Fibroblast of skin of abdomen (primary cell): Measurements from ENCODE around the gene AKAP8.
A peak's percentile ranks its signal among the peaks of the same experiment; 100 is the strongest.

ENCODE experiments used
- DNase-seq: peaks from one replicate; pipeline ENCODE4 v3.0.0-alpha.2; 2013

AKAP8 gene

DNA sequence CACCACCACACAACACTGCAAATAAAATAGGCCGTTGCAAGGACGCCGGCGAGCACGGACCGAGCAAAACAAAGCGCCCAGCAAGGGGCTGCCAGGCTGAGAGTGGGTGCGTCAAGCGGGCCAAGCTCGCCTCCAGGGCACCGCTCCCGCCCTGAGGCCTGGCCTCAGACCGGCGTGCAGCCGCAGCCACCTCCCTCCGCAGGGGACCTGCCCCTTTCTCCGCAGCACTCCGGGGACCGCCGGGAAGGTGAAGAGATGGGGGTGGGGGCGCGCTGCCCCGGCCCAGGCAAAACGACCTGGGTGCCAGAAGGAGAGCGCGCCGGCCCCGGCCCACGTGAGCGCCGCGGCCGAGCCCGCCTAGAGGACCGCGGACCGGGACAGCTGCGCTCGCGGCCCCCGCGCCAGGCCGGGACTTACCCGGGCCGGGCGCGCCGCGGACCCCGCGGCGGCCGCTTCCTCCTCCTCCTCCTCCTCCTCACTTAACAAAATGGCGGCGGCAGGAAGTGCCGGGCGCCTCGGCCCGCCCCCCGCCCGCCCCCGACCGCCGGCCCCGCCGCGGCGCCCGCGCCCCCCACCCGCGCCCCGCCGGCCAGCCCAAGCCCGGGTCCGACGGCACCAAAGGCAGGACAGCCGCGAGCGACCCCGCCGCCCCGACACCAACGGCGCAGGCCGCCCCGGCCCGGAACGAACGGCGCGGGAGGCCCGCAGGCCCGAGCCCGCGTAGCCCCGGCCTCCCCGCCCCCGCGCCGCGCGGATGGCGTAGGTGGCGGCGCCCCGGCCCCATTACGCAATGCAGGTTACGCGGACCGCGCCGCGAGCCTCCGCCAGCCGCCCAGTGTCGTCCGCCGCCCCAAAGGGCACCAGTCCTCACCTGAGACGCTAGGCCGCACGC, 47.9 kb downstream of the AKAP8 start:
- peak; percentile 49 for DNase-seq

DNA sequence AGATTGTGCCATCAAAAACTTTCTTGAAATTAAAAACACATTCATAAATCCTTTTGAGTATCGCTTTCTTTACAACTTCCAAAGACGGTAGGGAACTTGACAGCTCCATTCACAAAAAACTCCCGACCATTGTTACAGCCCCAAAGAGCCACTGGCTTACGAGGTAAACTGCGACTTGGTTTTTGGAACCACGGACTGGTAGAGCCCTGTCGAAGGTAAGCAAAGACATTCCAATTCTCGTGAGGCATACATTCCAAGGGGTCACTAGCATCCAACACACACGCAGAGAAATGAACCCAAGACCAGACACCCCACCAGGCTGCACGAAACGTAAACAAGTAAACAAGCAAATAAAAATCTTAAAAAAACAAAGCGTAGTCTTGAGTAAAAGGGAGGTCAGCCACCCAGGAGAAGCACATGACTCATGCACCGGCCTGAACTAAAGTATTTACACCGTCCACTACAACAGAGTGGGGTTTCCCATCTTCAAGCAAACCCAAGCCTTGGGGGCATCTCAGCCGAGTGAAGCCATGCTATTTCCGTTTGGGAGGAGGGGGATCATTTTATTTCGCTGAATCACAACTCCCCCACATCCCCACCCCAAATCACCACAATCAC, 48.7 kb downstream of the AKAP8 start:
- DNase-seq = peak; percentile 72

DNA sequence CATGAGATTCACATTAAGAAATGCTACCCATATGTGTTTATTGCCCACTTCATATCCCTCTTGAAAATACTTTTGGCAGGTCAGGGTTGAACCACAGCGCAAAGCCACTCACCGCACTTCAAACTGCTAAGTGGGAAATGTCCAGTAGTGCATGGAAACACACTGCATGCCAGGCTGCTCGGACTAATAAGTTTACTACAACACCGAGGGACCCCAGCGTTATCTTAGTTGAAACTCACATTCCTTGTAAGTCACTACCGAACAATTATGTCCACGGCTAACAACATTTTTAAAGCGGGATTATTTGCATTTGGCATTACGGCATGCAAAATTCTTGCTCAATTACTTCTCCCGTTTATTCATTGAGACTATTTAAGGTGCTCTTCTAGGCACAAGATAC, 51.3 kb downstream of the AKAP8 start:
- DNase-seq = no peak

DNA sequence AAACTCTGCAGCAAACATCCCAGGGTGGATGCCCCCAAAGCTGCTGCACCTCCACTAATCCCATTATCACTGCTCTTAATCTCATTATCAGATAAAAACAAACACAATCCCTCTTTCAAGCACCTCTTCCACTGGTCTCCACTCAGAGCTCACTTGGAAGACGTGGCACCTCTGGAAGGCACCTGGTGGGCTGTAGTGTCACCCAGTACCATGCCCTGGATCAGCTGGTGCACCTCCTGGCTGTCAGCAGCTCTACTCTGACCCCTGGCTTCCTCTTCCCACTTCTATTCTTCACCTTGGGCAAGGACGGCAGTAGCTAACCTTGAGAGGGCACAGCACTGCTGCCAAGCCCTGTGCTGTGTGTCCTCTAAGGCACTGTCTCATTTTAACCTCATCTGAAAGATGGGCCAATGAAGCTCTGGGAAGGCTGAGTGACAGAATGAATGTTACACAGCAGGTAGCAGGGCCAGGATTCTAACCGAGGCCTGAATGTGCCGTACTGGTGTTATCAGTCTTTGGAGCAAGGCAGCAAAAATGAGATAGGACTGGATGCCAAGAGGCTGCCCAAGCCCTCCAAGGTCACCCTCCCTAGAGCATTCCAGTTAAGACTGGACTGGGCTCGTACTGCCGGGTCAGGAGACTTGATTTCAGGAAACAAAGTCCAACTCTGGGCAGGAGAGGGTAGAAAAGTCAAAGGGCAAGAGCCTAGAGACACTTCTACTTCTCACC, 54.6 kb downstream of the AKAP8 start:
- no peak for DNase-seq

DNA sequence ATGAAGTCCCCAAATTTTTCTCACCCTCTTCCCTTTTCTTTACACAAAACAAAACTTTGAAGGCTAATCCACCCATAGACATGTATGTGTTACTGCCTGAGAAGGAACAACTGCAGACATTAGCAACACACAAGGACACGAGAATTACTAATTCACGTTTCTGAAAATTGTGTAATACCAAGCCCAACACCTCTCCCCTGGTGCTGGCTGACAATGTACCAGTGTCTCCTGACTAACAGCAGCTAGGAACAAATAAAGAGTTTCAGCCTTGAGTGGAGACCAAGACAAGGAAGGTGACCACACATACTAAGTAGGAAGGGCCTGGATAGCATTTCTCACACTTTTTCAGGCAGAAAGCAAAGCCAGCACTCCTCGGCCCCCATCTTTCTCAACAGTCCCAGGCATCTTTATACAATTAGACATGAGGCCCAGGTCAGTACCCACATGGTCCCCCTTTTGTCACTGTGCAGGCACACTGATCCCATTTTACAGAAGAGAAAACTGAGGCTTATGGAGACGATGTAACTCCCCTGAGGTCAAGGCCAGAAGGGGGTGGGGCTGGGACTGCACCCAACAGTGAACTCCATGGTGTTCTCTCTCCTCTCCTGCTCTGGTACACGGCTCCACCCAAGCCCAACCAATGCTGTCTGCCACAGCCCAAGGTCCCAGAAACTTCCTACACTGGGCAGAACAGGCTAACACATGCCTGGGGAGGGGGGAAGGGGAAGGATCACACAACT, 55.9 kb downstream of the AKAP8 start:
- no peak for DNase-seq

DNA sequence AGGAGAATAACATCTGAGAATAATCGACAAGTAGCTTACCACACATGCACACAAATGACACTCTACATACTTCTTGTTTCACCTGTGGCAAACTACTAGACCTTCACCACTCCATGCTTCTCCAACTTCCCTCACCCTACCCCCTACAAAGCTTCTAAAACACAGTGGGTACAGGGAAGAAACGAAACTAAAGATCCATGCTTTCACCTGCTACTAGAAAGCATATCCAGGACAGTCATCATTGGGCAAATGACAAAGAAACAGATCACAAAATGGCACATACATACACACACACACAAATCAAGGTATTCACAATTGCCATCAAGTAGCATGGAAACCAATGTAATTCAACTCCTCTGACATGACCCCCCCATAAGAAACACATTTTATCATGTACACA, 57.8 kb downstream of the AKAP8 start:
- DNase-seq = no peak

DNA sequence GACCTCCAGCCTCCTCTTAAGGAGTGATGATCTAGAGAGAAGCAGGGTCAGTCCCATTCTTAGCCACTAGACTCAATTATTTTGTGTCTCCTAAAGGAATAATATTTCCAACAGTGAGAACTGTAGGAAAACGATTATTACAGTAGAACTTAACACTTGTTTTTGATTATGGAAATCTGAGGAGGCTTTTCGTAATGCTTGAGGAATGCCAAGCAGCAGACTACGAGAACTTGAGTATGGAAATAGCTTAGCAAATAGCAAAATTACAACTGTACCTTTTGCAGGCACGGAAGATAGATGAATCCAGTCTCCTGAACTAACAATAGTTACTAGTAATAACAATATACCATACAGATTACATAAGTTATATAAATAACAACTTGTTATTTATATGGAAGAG, 59.5 kb downstream of the AKAP8 start:
- peak; percentile 84 for DNase-seq

DNA sequence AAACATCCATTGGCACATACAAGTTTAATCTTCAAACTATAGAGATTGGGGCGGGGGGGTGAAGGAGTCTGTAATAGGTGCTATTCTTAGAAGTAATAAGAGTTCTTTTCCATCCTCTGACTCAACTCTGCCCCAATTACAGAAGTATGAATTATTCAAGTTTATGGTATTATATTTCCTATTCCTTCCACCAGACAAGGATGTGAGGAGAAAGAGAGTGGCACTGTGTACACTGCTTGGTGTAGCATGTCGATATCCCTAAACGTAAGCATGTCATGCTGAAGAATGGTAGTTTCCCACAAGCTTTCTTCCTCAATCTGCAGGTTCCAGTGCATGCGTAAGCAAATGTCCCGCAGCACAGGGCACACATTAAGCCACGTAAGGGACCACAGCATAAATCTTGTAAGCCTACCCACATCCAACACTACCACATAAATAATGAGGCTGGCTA, 61.3 kb downstream of the AKAP8 start:
- no peak for DNase-seq

DNA sequence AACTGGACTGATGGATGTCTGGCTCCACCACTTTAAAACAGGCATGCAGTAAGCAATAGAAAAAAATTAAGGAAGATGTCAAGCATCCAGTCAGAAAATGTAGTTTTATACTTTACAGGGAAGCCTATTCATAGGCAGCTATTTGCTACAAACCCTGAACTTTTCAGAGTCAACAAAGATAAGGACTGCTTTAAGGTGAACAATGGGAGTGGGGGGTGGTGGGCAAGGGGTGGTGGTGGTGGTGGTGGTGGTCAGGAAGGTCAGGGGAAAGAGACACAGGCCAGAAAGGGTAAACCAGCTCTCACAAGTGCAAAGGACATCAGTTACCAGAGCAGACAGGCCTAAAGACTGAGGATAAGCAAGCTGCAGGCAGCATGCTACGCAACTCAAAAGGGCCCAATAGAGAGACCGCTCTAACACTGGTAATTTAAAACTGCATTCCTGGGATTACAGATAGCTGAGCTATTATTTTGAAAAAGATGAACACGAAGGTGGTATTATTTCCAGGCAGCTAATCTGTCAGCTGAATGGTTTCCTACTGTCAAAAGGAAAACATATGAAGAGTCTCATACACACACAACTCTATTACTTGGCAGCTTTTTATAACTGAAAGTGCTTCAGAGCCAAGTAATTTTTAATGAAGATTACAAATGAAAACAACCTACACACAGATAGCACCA, 62.1 kb downstream of the AKAP8 start:
- peak; percentile 72 for DNase-seq

DNA sequence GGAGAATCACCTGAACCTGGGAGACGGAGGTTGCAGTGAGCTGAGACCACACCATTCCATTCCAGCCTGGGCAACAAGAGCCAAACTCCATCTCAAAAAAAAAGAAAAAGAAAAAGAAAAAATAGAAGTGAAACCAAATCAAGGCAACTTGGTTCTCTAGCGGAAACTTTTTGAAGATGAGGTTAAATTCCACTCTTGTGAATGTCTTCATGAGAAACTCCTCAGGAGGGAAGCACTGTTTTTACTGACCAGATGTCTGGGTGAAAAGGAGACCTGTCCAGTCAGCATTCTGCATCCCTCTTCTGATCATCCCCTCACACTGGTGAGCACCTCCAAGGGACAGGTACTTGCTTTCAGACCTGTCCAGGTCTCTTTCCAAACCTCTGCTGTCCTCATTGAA, 63.1 kb downstream of the AKAP8 start:
- DNase-seq = peak; percentile 48

DNA sequence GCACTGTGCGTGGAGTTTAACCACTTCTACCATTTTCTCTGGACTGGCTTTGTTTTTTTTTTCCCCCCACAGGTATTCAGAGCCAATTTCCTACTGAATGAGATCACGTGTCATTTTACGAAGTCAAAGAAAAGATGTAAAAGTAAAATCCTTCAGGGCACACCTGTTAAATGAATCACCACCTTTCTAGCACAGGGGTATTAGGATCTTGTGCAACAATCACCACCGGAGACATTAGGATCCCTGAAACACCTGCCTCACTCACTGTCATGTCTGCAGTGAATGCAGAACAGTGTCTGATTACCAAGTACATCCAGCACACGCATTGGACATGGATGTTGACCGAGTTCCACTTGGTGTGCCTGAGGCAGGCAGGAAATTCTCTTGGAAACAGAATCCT, 64.5 kb downstream of the AKAP8 start:
- DNase-seq = no peak

DNA sequence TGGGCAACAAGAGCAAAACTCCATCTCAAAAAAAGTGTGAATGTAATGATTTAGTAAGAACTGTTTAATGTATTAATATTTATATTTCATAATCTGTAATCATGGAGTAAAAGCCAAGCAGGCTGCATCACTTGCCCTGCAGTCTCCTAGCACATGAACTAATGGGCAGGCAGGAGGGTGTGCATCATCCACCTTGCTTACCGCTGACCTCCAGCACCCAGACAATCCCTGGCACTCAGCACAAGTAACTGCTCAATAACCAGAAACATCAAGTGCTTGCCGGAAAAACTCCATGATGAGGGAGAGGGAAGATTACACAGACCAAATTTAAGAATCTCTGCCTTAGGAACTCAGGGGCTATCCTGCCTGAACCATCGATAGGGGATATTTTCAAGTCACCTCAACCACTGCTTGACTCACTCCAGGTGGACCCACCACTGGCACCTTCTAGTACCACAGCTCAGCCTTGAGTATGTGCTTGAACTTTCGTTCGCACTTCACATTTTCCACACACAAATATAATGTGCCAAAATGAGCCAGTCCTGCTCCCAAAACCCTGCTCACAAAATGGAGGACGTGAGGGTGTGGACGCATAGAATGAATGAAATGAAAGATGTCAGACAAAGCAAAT, 65.8 kb downstream of the AKAP8 start:
- DNase-seq = no peak

DNA sequence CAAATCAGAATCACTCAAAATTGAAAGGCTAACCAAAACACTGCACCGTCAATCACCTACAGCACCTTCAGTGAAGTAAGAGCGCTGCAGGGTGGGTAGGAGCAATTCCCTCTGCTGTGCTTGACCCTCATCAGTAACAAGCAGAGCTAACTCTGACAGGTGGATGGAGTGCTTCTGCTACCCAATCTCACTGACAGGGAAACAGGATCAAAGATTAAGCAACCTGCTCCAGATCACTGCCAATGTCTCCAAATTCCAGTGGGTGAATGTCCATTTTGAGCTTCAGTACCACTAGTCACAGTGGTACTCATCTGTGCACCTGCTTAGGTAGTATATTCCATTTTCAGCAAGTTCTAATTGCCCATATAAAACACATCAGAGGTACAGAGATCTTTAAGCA, 72.4 kb downstream of the AKAP8 start:
- no peak for DNase-seq

DNA sequence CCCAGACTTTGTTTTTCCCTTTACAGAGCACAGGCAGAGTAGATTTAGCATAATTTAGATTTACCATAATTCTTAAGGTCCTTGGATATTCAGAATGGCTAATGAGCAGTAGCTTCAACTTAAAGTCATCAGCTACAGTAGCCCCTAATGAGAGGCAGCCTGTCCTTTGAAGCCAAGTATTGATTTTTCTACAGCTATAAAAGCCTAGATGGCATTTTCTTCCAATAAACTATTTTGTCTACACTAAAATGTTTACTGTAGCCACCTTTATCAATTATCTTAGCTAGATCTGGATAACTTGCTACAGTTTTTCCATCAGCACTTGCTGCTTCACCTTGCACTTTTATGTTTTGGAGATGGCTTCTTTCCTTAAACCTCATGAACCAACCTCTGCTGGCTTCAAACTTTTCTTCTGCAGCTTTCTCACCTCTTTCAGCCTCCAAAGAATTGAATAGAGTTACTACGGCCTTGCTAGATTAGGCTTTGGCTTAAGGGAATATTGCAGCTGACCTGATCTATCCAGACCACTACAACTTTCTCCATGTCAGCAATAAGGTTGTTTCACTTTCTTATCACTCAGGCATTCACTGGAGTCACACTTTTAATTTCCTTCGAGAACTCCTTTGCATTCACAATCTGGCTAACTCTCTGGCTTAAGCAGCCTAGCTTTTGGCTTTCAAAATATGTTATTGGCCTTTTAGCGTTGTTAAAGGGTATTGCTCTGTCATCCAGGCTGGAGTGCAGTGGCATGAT, 73.8 kb downstream of the AKAP8 start:
- no peak for DNase-seq

DNA sequence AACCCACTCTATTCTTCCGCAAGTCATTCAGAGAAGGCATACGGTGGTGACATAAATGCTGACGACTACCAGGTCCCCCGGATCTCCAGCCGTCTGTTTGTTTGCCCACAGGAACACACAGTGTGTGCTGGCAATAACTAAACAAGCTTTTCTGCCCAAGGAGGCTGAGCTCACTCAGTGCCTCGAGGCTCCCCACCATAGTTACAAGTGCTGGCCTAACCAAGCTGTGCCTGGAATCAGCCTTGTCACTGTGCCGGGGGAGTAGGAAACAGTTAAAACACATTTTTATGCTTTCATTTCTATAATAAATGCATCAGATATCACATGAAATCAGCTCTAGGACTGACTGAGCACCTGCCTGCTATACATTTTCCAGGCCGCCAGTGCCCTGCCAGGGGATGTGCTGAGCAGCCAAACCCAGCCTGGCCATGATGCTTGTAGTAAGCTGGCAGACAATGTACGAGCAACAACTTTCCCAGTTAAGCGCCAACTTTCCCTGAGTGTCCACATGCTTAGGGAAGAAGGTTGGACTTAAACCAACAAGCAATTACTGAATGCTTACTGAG, 75.4 kb downstream of the AKAP8 start:
- no peak for DNase-seq
